DMS 273 (cell line): Measurements from ENCODE around the gene RAD21L1.

Experiments
- DNase-seq: peaks from one replicate; lab custom pipeline; 2025; ENCODE audit not compliant: unreplicated experiment; lab: John Stamatoyannopoulos, UW

RAD21L1 gene

DNA sequence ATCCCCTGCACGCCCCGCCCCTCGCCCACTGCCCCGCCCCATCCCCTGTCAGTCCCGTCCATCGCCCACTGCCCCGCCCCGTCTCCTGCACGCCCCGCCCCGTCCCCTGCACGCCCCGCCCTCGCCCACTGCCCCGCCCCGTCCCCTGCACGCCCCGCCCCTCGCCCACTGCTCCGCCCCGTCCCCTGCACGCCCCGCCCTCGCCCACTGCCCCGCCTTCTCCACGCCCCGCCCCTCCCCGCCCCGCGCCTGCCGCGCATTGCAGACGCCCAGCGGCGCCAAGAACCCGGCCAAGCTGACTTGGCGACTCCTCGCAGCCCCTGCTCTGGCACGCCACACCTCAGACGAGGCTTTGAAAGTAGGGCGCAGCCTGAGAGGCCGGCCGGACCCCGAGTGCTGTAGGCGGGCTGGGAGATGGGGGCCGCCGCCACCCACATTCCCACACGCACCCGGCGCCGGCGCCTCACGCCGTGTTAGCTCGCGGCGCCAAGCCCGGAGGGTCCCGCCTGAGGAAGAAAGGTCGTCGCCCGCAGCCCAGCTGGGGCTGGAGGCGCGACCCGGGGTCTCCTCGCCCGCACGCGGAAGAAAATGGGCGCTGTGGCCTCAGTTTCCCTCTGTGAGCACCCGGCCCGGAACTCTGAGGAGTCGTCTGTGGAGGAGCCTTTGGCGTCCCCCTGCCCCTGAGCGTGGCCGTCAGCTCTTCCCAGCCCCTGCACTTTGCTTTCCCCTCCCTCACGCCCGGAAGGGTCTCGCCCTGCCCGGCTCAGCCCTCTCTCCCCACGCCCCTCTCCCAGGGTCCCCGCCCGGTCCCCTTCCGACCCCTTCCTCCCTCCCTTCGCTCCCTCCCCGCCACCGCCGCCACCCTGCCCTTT is at the start of gene RAD21L1:
RAD21L1 (plus strand) TSS at position 262 of the 872 bp plus-strand sequence. CDS start 2,410 bp downstream, outside the sequence.
- peak; percentile 82 for DNase-seq

- peak; percentile 36 for DNase-seq
Measured at GRCh38 chr20:1177680-1178079, 48.2 kb upstream of the RAD21L1 start.

GRCh38 chr20:1178103-1178502 is 47.7 kb upstream of the RAD21L1 start:
- no peak for DNase-seq

DNA sequence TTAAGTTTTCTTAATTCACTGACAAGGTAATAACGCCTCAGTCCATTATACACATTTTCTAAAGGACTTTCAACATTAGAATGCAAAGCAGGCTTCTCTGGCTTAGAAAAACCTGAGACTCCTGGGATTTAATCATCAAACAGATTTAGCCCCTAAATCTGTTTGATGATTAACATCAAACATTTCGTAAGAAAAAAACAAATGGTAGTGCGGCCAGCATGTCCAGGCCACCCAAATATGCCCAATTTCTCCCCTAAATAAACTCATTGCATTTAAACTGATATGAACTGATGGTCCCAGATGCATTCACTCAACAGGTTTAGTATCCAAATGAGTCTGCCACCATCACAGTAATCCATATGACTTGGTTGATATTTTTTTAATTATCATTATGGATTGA is 47.2 kb upstream of the RAD21L1 start:
- no peak for DNase-seq

DNA sequence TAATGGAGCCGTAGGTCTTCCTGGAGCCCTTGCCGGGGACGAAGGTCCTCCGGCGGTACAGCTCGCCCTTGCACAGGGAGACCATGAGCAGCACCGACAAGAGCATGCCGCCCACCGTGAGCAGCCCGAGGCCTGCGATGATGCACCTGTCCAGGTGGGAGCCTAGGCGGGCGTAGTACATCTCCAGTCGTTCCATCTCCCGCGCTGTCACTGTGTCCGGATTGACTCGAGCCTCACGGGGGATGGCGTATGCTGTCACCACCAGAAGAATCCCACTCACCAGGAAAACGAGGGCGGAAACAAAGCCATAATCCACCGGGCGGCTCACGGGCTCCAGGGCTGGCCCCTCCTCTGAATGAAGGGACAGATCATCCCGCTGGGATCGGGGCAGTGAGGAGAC is 44.9 kb upstream of the RAD21L1 start:
- no peak for DNase-seq

DNA sequence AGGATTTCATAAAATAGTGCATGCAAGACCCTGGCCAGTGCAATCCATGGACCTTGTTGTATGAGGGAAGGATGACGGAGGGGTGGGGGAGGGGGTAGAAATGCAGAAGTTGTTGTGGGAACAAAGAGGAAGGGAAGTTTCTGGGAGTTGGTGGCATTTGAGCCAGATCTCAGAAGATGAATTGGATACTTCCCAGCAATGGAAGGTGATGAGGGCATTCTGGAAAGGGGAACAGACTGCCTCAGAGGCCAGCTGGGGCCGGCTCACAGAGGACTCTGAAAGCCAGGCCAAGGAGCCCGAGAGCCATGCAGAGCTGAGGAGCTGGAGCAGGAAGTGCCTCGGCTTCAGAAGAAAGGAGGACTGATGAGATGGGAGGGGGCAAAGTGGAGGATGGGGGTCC is 43.7 kb upstream of the RAD21L1 start:
- DNase-seq, result no peak

DNA sequence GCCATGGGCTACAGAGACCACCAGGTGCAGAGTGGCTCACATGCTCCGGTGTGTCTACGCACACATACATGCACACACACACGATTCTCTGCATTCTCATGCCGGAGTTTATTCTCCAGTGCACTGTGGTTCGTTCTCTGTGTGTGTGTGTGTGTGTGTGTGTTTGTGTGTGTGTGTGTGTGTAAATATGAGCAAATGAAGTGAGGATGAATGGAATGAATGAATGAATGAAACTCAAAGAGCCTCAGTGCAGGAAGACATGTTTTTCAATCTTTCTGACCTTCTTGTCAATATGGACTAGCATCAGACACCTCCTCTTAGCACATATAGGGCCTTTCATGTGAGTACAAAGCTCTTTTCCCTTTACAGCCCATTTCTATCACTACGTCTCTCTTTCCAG is 42.7 kb upstream of the RAD21L1 start:
- no peak for DNase-seq

GRCh38 chr20:1184260-1184637 is 41.6 kb upstream of the RAD21L1 start:
- DNase-seq, result no peak

DNA sequence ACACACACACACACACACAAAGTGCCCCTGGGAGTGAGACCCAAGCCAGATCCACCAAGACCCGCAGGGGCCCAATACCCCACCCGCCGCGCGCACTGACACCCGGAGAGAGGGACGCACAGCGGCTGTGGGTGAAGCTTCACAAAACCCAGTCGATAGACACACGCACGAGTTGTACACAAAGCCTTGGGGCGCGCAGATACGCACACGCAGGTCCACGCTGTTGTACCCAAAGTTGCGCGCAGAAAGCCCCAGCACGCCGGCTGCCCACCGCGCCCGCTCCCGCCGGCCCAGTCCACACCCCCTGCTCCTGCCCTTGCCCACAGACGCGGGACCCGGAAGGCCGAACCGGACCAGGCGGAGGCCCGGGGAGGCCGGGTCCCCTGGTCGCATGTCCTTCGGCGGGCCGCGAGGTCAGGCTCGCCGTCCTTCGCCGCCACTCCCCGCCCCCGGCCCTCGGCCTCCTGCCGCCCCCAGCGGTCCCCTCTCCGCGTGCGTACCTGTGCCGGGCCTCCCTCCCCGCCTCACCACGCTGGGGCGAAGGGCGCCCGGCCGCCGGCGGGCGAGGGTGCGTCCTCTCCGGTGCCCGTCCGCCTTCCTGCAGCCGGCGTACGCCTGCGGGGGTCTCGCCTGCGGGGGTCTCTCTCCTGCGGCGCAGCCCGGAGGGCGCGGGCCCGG is 41.1 kb upstream of the RAD21L1 start, which contains the start of gene TMEM74B:
TMEM74B (minus strand) TSS at position 344 of the 678 bp plus-strand sequence. CDS start 1,180 bp downstream, outside the sequence.
- peak; percentile 44 for DNase-seq

DNA sequence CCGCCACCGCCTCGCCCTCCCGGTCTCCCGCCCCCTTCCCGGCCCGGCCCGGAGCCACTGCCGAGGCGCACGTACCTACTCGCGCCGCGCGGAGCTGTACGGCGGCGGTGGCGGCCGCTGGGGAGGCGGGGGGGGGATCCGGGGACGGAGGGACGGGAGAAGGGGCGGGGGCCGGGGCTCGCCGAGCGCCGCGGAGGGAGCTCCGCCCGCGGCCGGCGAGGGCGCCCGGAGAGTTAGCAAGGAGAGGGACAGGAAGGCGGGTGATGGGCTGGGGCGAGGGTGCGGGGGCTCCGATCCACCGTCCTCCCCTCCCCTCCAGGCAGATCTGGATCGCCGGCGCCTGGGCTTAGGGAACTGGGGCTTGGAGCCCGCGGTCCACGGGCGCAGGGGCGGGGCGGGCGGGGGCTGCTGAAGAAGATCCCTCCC is 40.5 kb upstream of the RAD21L1 start:
- DNase-seq, result peak; percentile 50

DNA sequence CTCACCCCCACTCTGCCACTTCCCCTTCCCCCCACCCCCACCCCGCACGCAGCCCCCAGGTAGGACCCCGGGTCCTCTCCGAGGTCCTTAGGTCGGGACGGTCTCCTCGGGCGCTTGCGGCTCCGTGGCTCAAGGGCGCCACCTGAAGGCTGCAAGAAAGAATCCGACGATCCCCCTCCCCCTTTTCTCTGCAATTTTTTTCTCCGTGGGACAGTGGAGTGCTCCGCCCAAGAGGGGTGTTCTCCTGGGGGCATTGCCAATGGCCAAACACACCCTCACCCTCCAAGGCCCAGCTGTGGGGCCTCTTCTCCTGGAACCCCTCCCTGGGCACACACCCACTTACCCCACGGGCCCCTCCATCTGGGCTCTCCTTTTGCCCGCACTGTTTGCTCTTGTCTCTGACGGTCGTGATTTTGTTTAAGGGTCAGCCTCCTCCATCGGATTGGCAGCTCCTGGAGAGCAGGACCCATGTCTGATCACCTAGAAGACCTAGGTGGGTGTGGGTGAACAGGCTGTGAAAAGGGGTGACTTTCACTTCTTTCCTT is 40.0 kb upstream of the RAD21L1 start:
- peak; percentile 81 for DNase-seq

GRCh38 chr20:1186367-1186991 is 39.4 kb upstream of the RAD21L1 start:
- DNase-seq, result no peak

GRCh38 chr20:1187605-1188171 is 38.2 kb upstream of the RAD21L1 start:
- DNase-seq, result peak; percentile 30

- DNase-seq, result no peak
Measured at GRCh38 chr20:1188347-1188746, 37.5 kb upstream of the RAD21L1 start.

GRCh38 chr20:1189827-1190226 is 36.0 kb upstream of the RAD21L1 start:
- no peak for DNase-seq

DNA sequence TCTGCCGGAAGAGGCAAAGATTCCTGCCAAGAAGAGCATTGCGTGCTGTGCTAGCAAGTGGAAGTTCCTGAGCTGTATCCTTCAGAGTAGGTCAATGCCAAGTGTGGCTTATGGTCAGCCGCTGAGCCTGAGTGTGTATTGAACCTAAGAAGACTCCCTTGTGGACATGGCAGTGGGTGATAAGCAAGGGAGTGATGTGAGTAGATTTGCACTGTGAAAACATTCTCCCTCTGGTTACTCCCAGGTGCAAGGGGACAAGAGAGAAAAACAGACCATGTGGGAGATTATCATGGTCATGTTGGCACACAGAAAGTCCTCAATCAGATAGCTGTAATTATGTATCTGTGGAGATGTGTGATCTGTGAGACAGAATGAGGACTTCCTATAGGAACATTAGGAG is 35.0 kb upstream of the RAD21L1 start:
- DNase-seq, result no peak

DNA sequence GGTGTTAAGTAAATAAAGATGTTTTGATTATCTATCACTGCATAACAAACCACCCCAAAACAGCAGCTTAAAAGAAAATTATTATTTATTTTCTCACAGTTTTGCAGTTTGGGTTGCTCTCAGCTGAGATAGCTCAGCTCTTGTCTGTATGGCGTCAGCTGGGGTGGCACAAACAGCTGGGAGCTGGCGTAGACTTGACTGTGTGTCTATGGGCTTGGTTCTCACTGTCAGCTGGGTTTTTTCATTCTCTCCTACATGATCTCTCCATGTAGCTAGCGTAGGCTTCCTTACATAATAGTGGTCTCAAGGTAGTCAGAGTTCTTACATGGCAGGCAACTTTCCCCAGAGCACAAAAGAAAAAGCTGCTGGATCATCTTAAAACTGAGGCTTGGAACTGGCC is 34.5 kb upstream of the RAD21L1 start:
- no peak for DNase-seq

- DNase-seq, result no peak
Measured at GRCh38 chr20:1195226-1195625, 30.6 kb upstream of the RAD21L1 start.

DNA sequence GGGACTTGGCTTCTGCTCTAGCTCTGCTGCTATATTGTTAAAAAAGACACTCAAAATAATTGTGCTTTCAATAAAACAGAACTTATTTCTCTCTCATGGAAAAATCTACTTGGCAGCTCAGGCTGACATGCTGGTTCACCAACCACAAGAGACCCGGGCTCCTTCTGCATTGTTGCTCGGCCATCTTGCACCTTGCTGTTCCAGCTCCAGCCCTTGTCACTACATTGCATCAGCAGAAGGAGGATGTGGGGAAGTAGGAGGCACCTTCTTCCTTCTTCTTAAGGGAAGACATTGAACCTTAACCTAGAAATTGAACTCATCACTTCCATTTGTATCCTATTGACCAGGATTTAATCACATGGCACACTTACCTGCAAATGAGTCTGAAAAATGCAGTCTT is 29.2 kb upstream of the RAD21L1 start:
- no peak for DNase-seq

DNA sequence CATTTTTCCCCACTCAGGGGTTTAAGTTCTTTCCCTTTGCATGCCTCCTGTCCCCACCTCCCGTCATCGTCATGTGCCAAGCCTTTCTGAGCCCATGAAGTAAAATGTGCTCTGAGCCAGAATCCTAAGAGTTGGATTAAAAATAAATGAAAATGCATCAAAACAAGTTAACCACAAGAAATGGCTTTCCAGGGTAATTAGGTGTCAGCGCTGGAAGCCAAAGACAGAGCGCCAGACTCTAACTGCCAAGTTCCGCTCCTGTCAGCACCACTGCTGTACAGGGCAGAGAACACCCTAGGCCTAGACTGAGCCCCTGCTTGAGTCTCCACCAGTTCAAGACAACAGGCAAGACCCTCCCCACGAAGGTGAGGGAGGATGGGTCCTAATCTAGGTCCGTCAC is 28.0 kb upstream of the RAD21L1 start:
- DNase-seq, result no peak

DNA sequence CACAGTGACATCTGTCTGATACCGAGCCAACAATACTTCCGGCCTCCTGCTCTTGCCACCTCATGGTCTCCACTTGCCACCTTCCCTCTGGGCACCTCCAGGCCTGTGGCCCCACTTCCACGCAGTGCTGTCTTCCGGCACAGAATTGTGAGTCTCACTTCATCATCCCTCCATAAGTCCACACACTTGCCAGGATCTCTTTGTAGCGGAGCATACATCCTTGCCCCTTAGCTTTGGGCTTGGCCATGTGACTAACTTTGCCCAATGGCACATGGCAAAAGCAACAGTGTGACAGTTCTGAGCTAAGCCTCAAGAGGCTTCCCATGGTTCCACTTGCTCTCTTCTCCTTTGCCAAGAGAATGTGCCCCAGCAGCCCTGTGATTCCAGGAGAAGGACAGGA is 27.1 kb upstream of the RAD21L1 start:
- no peak for DNase-seq
